Measurements from ENCODE around the gene TMTC1. TPM values are rescaled to one million over a fixed set of nuclear protein-coding genes. Genes with fewer than 3 reads are reported as not detected.

Gene TMTC1
- total and polyA plus RNA-seq, 12 donors: 5.1 to 82.2 (median 41.8) TPM

DNA sequence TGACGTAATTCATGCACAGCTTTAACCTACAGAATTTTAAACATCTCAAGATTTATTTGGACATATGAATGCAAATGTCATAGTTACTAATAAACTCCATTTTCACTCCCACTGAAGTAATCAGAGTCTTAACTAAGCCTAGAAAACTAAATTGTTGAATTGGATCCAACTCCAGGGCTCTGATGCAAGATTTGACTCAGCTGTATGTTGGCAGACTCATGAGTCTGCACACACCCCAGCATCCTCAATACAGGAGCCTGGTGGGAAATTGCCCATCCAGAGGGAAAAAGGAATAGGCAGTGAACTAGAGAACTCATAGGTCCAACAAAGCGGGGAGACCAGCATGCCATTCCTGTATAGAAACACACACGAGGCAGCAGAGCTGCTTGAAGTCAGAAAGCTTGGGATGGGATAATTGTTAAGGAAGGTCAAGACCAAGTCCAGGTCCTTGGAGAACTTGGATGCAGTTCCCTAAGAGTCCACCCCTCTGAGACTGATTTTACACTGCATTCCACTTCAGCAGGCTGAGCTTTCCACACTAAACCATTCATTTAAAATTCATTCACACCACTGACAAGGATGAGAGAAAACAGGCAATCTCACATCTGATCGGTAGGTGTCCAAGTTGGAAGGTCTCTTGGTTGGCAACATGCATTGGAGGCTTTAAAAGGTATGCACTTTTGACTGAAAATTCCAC lies 14.4 kb downstream of the TMTC1 start:
- intact Hi-C loops (cut with DNase I): no loop called here
- Histone ChIP-seq H3K27me3 (no peaks in the 10 kb centered on the region), H3K9me3 (replicated peaks in 1 of 3) (no peaks in the 10 kb centered on the region), H3K27ac (no peak overlapping the region), H3K4me1 (replicated peaks in 1 of 2) (peaks cover 0 to 6% of the 10 kb centered on the region in 2 donors), H3K36me3 (replicated peaks in 1 of 2) (no peaks in the 10 kb centered on the region), H3K4me3 (no peak overlapping the region)
- DNase-seq: peak in 4 of 7 donors; percentile 24 to 44 (median 28)
- 78 to 85% (median 82%) methylated on average over 4 of the region's 4 CpGs for WGBS, 4 donors
- TF ChIP-seq CTCF (IDR thresholded peaks at IDR 0.05) (no peak), POLR2A (IDR thresholded peaks at IDR 0.05) (no peak)

DNA sequence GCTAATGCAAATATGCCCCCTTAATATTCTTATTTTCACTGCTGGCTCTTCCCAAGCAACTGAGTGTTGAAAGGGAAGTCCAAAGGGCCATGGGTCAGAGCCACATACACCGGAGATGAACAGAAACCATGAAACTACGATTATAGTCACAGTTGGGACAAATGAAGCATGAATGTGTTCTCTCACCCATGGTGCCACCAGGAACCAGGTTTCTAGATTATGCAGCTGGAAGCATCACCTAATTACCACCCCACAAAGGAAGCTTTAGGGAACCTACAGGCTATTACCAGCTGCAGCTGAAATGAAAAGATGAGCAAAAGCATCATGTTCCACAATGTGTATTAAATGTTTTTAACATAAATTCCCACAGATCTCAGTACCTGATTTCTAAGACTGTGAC lies 15.4 kb downstream of the TMTC1 start:
- H3K4me3 ChIP-seq: no peak overlapping the region
- 31 to 77% (median 46%) methylated on average over 2 of the region's 2 CpGs for WGBS, 4 donors
- DNase-seq: no peak
- H3K27me3 ChIP-seq: no peaks in the 10 kb centered on the region
- TF ChIP-seq POLR2A (IDR thresholded peaks at IDR 0.05): no peak
- no peak for TF ChIP-seq CTCF (IDR thresholded peaks at IDR 0.05)
- intact Hi-C loops (cut with DNase I): no loop called here
- no peaks in the 10 kb centered on the region for H3K9me3 ChIP-seq (replicated peaks in 1 of 3)
- peaks cover 0 to 6% of the 10 kb centered on the region in 2 donors for H3K4me1 ChIP-seq (replicated peaks in 1 of 2)
- no peaks in the 10 kb centered on the region for H3K36me3 ChIP-seq (replicated peaks in 1 of 2)
- H3K27ac ChIP-seq: no peak overlapping the region

DNA sequence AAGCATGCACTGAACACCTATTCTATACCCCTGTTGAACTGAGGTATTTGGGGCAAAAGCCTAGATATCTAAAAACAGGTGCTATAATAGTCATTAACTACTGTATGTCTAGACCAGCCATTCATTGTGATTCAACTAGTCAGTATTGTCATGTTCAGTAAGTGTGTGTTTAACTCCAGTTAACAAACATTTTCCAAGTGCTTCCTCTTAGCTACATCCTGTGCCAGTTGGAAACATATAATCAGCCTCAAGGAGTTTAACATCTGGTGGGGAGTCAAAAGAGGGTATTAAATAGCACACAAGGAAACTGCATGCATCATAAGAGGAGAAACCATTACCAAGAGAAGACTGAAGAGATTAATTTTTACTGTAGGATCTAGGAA lies 20.4 kb downstream of the TMTC1 start:
- TF ChIP-seq POLR2A (IDR thresholded peaks at IDR 0.05) (no peak), CTCF (IDR thresholded peaks at IDR 0.05) (no peak)
- Histone ChIP-seq H3K4me3 (no peak overlapping the region), H3K27me3 (no peaks in the 10 kb centered on the region), H3K9me3 (replicated peaks in 1 of 3) (no peaks in the 10 kb centered on the region), H3K36me3 (replicated peaks in 1 of 2) (peaks cover 0 to 3% of the 10 kb centered on the region in 2 donors), H3K27ac (no peak overlapping the region), H3K4me1 (replicated peaks in 1 of 2) (no peaks in the 10 kb centered on the region)
- intact Hi-C loops (cut with DNase I): no loop called here
- DNase-seq: no peak

DNA sequence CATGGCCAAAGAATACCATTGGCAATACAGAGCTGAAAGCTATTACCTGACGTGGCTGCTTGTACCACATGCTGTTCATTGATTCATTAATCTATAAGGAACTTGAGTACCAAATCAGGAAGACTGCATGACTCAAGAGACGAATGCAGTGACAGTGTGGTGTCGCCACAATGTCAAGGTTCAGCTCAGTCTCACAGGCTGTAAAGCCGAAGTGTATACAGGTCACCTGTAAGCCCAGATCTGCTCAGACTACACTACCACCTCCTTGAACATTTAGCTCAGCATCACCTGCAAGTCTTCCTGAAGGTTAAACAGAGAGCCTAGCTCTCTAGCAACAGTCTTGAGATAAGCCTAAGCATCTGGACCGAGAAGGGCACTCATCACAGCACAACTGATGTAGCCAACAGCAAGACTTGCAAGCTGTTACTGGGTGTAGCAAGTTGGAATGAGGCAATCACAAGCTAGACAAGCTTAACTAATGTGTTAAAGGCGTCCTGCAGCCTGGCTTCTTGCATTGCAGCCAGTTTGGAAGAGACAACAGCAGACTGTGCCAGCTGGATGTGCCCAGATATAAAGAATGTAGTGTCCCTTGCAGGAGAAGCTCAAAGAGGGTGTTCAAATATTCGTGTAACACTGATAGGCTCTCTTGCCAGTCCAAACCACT lies 21.0 kb downstream of the TMTC1 start:
- Histone ChIP-seq H3K36me3 (replicated peaks in 1 of 2) (peaks cover 0 to 4% of the 10 kb centered on the region in 2 donors), H3K4me1 (replicated peaks in 1 of 2) (no peaks in the 10 kb centered on the region), H3K4me3 (no peak overlapping the region), H3K9me3 (replicated peaks in 1 of 3) (no peaks in the 10 kb centered on the region), H3K27ac (no peak overlapping the region), H3K27me3 (no peaks in the 10 kb centered on the region)
- WGBS, 4 donors: 72 to 79% (median 78%) methylated on average over 7 of the region's 7 CpGs
- TF ChIP-seq CTCF (IDR thresholded peaks at IDR 0.05) (no peak), POLR2A (IDR thresholded peaks at IDR 0.05) (no peak)
- intact Hi-C loops (cut with DNase I): no loop called here
- DNase-seq: no peak
